Loucy (cell line): Measurements from ENCODE around the gene ZSCAN2.

Experiments used
- H2AFZ ChIP-seq: fragments of 200-600 bp; sonication (generic); 2 replicates; pipeline ENCODE4 v1.6.0; 2016; ENCODE audit warnings: antibody characterized with exemption, mild to moderate bottlenecking, low read length, moderate library complexity
- H3F3A ChIP-seq: fragments of 200-600 bp; 2 replicates; pipeline ENCODE4 v1.6.0; 2016; ENCODE audit warnings: antibody characterized with exemption, low read depth, mild to moderate bottlenecking
- H3K27me3 ChIP-seq: fragments of 200-600 bp; sonication (generic); 2 replicates; pipeline ENCODE4 v1.6.1; 2014; ENCODE audit warnings: low read length, mild to moderate bottlenecking; ENCODE audit not compliant: insufficient read depth, poor library complexity, severe bottlenecking
- H3K36me3 ChIP-seq: fragments of 200-600 bp; sonication (generic); 2 replicates; pipeline ENCODE4 v1.6.1; 2016; ENCODE audit warnings: low read length; ENCODE audit not compliant: insufficient read depth
- H3K4me1 ChIP-seq: fragments of 200-600 bp; sonication (generic); 2 replicates; pipeline ENCODE4 v1.5.1; 2014; ENCODE audit warnings: low read length, mild to moderate bottlenecking; ENCODE audit not compliant: insufficient read depth, poor library complexity, severe bottlenecking
- H3K4me2 ChIP-seq: fragments of 200-600 bp; sonication (generic); 2 replicates; pipeline ENCODE4 v1.6.0; 2014; ENCODE audit warnings: antibody characterized with exemption, low read length, low read depth, mild to moderate bottlenecking; ENCODE audit not compliant: poor library complexity, severe bottlenecking
- H3K4me3 ChIP-seq: fragments of 200-600 bp; sonication (generic); 2 replicates; pipeline ENCODE4 v1.5.1; 2014; ENCODE audit warnings: low read length, mild to moderate bottlenecking, mixed read lengths; ENCODE audit not compliant: poor library complexity, severe bottlenecking
- H3K79me2 ChIP-seq: fragments of 200-600 bp; sonication (generic); 2 replicates; pipeline ENCODE4 v1.6.1; 2014; ENCODE audit warnings: low read length; ENCODE audit not compliant: insufficient read depth
- H3K9ac ChIP-seq: fragments of 200-600 bp; sonication (generic); 2 replicates; pipeline ENCODE4 v1.6.0; 2014; ENCODE audit warnings: mild to moderate bottlenecking, low read depth, low read length, moderate library complexity; ENCODE audit not compliant: poor library complexity, severe bottlenecking
- H3K9me2 ChIP-seq: fragments of 200-600 bp; sonication (generic); replicated peaks from 2 replicates; pipeline ENCODE4 v1.6.1; 2016; ENCODE audit warnings: low read depth, low read length, mixed read lengths
- H3K9me3 ChIP-seq: fragments of 200-600 bp; sonication (generic); 2 replicates; pipeline ENCODE4 v1.6.1; 2014; ENCODE audit warnings: mild to moderate bottlenecking, antibody characterized with exemption, low read length, low read depth; ENCODE audit not compliant: insufficient read depth
- H4K20me1 ChIP-seq: fragments of 200-600 bp; sonication (generic); 2 replicates; pipeline ENCODE4 v1.6.0; 2014; ENCODE audit warnings: antibody characterized with exemption, low read length, mild to moderate bottlenecking; ENCODE audit not compliant: insufficient read depth, poor library complexity, severe bottlenecking
- EZH2phosphoT487 ChIP-seq: fragments of 200-600 bp; IDR thresholded peaks from 2 replicates; pipeline ENCODE4 v1.6.1; 2018; ENCODE audit warnings: antibody characterized with exemption, mild to moderate bottlenecking, moderate library complexity, borderline replicate concordance
- TF ChIP-seq, protein P1 (sequence below): fragments of 200-600 bp; sonication (generic); conservative IDR thresholded peaks from 2 replicates; pipeline ENCODE4 v1.5.1; 2014; ENCODE audit warnings: mild to moderate bottlenecking, antibody characterized with exemption, low read length

ZSCAN2 gene

GRCh38 chr15:84647726-84648125, 46.9 kb downstream of the ZSCAN2 start:
- peaks cover 4% of the 10 kb centered on the region for H3K4me1 ChIP-seq
- no peak overlapping the region for H2AFZ ChIP-seq
- no peaks in the 10 kb centered on the region for H3F3A ChIP-seq
- no peak overlapping the region for H3K4me3 ChIP-seq
- TF ChIP-seq, protein P1, sequence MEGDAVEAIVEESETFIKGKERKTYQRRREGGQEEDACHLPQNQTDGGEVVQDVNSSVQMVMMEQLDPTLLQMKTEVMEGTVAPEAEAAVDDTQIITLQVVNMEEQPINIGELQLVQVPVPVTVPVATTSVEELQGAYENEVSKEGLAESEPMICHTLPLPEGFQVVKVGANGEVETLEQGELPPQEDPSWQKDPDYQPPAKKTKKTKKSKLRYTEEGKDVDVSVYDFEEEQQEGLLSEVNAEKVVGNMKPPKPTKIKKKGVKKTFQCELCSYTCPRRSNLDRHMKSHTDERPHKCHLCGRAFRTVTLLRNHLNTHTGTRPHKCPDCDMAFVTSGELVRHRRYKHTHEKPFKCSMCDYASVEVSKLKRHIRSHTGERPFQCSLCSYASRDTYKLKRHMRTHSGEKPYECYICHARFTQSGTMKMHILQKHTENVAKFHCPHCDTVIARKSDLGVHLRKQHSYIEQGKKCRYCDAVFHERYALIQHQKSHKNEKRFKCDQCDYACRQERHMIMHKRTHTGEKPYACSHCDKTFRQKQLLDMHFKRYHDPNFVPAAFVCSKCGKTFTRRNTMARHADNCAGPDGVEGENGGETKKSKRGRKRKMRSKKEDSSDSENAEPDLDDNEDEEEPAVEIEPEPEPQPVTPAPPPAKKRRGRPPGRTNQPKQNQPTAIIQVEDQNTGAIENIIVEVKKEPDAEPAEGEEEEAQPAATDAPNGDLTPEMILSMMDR: no peak
- H3K36me3 ChIP-seq: peaks cover 29% of the 10 kb centered on the region; the same call in 1 of the 2 replicates
- no peaks in the 10 kb centered on the region for H4K20me1 ChIP-seq
- no peak overlapping the region for H3K4me2 ChIP-seq
- no peaks in the 10 kb centered on the region for H3K9me2 ChIP-seq
- H3K9ac ChIP-seq: no peak overlapping the region
- H3K9me3 ChIP-seq: no peaks in the 10 kb centered on the region
- H3K27me3 ChIP-seq: no peaks in the 10 kb centered on the region
- peaks cover 7% of the 10 kb centered on the region; the same call in 1 of the 2 replicates for H3K79me2 ChIP-seq

DNA sequence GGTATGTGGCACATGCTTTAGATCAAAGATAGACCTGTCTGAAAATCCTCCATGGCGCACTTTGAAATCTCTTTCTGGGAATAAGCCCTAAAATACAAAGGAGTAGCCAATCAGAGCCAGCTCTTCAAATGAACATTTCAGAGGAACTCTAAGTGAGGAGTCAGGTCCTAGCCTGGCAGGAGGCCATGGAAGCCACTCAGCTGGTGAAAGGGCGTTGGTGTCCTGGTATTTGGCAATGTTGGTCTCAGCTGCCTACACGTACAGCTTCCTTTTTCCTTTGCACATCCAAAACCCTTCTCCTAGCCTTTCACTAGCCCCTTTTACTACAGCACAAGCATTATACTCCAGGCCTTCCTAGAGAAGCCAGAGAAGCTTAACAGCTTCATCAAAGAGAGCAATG, 47.7 kb downstream of the ZSCAN2 start:
- Histone ChIP-seq H3K9ac (no peak overlapping the region), H4K20me1 (no peaks in the 10 kb centered on the region), H3K4me2 (no peak overlapping the region), H3K9me2 (no peaks in the 10 kb centered on the region), H3K4me1 (peaks cover 12% of the 10 kb centered on the region), H3K9me3 (no peaks in the 10 kb centered on the region), H3F3A (no peaks in the 10 kb centered on the region), H3K79me2 (peaks cover 16% of the 10 kb centered on the region), H3K36me3 (peaks cover 22% of the 10 kb centered on the region; the same call in 1 of the 2 replicates), H2AFZ (no peak overlapping the region), H3K27me3 (no peaks in the 10 kb centered on the region), H3K4me3 (no peak overlapping the region)
- no peak for TF ChIP-seq EZH2phosphoT487
- TF ChIP-seq, protein P1: no peak

DNA sequence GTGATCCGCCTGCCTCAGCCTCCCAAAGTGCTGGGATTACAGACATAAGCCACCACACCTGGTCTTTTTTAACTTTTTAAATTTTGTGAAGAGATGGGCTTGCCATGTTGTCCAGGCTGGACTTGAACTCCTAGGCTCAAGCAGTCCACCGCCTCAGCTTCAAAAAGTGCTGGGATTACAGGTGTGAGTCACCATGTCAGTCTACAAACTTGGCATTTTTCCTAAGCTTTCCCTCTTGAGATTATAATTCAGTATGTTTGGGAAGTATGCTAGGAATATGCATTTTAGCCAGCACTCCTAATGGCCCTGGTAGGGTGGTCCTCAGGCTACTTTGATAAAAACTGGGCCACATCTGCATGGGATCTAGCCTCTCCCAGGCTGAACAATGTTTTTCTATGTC, 48.9 kb downstream of the ZSCAN2 start:
- Histone ChIP-seq H3K79me2 (peaks cover 19% of the 10 kb centered on the region), H3F3A (no peaks in the 10 kb centered on the region), H3K36me3 (peaks cover 22% of the 10 kb centered on the region; the same call in 1 of the 2 replicates), H4K20me1 (no peaks in the 10 kb centered on the region), H2AFZ (no peak overlapping the region), H3K4me1 (peaks cover 16% of the 10 kb centered on the region), H3K9me2 (no peaks in the 10 kb centered on the region), H3K27me3 (no peaks in the 10 kb centered on the region), H3K4me3 (no peak overlapping the region), H3K4me2 (no peak overlapping the region), H3K9ac (no peak overlapping the region), H3K9me3 (no peaks in the 10 kb centered on the region)
- TF ChIP-seq EZH2phosphoT487: no peak
- TF ChIP-seq, protein P1: no peak
